Calu3 (cell line): ENCODE data around the gene NECTIN4. TPM values are rescaled to one million over a fixed set of nuclear protein-coding genes. Genes with fewer than 3 reads are reported as not detected.
"Not testable (repeated sequence)": the region's sequence is repeated elsewhere in the genome, so short reads cannot be mapped to it uniquely, and the experiment has no call there.

Experiments
- BruUV-seq: library from RNA; stranded (reverse); fragments of 400-500 nt; replicated peaks from 2 replicates; lab custom pipeline; 2021; lab: Mats Ljungman, UMichigan
- CTCF ChIA-PET: fragments of 300-600 bp; sonication (Branson Sonifier 250); formaldehyde crosslinking; loops from one replicate; lab custom pipeline; 2022; ENCODE audit warnings: antibody characterized with exemption; lab: Charles Lee
- DNase-seq: peaks from one replicate; pipeline ENCODE4 v3.0.0; 2022
- H3K27ac Mint-ChIP-seq: one replicate; pipeline ENCODE4 v1.8.0; 2022; ENCODE audit warnings: mixed read lengths; ENCODE audit not compliant: unreplicated experiment
- H3K27me3 Mint-ChIP-seq: one replicate; pipeline ENCODE4 v1.8.0; 2022; ENCODE audit warnings: mixed read lengths; ENCODE audit not compliant: unreplicated experiment
- H3K36me3 Mint-ChIP-seq: one replicate; pipeline ENCODE4 v1.8.0; 2022; ENCODE audit warnings: mild to moderate bottlenecking, moderate library complexity, mixed read lengths; ENCODE audit not compliant: insufficient read depth, unreplicated experiment
- H3K4me1 Mint-ChIP-seq: one replicate; pipeline ENCODE4 v1.8.0; 2022; ENCODE audit warnings: mild to moderate bottlenecking, low read depth, mixed read lengths; ENCODE audit not compliant: unreplicated experiment
- H3K4me3 Mint-ChIP-seq: one replicate; pipeline ENCODE4 v1.8.0; 2022; ENCODE audit warnings: mild to moderate bottlenecking, low read depth, moderate library complexity, mixed read lengths; ENCODE audit not compliant: unreplicated experiment
- H3K9me3 Mint-ChIP-seq: one replicate; pipeline ENCODE4 v1.8.0; 2022; ENCODE audit warnings: low read depth, mixed read lengths; ENCODE audit not compliant: unreplicated experiment
- intact Hi-C: fragments of 100-400 bp; cut with micrococcal nuclease; formaldehyde crosslinking; loops from one replicate; pipeline ENCODE4 v1.10.0; 2022; ENCODE audit not compliant: unreplicated experiment
- total RNA-seq: library from RNA; stranded (reverse); gene quantifications from 2 replicates; pipeline ENCODE4 v1.2.3, GENCODE V29; 2022
- TF ChIP-seq, protein P1 (sequence below): fragments of 200-600 bp; IDR thresholded peaks from one replicate; pipeline ENCODE4 v1.8.0; 2022; ENCODE audit warnings: antibody characterized with exemption; ENCODE audit not compliant: unreplicated experiment

The NECTIN4 gene
- total RNA-seq, 1 experiment from 2014 or later, result 24.9 TPM

DNA sequence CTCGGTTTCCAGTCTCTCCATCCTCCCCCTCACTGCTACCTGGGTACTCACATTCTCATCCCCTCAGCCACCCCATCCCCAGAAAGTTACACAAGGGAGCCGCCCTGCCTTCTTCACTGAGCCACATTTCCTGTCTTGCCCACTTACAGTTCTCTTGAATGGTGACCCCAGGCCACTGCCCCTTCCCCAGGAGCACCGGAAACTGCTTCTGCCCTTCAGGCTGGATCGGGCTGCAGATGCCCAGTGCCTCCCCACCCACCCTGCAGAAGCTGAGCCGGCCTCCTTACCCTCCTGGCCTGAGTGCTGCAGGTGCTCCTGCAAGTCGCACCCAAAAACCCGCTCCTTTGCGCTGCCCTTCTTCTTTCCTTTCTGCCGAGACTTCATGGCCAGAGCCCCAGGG lies 20.1 kb downstream of the NECTIN4 start:
- Mint-ChIP-seq H3K27me3 (no peaks in the 10 kb centered on the region), H3K9me3 (no peaks in the 10 kb centered on the region), H3K4me1 (peaks cover 3% of the 10 kb centered on the region), H3K4me3 (no peak overlapping the region), H3K27ac (no peak overlapping the region), H3K36me3 (peaks cover 18% of the 10 kb centered on the region)
- no TSS peak for BruUV-seq
- no peak for DNase-seq
- CTCF ChIA-PET, result interaction anchor here (0.6 to 1.4 kb wide), 2 partner anchors 28 to 957 kb away, joined by 4 to 9 read pairs; partner anchors contain the start of gene KLHDC9
- TF ChIP-seq, protein P1, sequence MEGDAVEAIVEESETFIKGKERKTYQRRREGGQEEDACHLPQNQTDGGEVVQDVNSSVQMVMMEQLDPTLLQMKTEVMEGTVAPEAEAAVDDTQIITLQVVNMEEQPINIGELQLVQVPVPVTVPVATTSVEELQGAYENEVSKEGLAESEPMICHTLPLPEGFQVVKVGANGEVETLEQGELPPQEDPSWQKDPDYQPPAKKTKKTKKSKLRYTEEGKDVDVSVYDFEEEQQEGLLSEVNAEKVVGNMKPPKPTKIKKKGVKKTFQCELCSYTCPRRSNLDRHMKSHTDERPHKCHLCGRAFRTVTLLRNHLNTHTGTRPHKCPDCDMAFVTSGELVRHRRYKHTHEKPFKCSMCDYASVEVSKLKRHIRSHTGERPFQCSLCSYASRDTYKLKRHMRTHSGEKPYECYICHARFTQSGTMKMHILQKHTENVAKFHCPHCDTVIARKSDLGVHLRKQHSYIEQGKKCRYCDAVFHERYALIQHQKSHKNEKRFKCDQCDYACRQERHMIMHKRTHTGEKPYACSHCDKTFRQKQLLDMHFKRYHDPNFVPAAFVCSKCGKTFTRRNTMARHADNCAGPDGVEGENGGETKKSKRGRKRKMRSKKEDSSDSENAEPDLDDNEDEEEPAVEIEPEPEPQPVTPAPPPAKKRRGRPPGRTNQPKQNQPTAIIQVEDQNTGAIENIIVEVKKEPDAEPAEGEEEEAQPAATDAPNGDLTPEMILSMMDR, result no peak
- intact Hi-C loops, result no loop called here

DNA sequence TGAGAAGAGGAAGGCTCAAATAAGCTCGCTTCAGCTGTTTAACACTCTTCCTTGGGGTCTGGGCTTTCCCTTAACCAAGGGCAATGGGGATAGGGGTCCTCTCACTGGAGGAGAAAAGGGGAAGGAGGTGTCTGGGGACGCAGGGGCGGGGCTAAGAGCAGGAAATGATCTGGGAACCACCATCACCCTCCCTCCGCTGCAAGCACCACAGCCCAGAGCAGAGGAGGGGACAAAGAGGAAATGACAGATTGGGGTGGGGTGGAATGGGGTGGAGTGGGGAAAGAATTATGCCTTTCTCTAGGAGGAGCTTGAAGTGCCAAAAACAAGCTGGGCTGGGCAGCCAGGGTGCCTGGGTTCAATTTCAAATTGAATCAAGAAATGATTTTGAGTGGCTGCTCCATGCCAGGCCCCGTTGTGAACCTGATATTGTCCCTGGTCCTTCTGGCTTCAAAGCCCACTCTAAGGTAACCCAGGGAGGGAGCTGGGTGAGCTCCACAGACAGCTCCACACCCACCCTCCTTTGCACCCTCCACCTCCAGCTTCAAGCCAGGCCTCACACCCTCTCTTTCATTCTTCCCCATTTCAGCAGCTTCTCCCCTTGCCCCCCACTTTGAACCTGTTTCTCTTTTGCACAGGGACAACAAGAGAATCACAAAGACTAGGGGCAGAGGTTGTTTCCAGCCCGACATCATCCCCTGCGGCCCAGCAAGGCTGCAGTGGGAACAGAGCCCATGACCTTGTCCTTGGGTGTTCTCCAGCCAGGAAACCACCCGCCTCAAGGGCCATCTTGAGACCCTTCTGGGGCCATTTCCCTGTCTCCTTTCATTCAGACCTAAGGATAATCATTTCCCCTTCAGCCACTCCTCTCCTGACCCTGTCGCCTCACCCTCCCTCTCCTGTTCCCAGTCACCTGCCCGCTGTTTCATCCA lies 20.8 kb downstream of the NECTIN4 start:
- H3K4me3 Mint-ChIP-seq, result no peak overlapping the region

DNA sequence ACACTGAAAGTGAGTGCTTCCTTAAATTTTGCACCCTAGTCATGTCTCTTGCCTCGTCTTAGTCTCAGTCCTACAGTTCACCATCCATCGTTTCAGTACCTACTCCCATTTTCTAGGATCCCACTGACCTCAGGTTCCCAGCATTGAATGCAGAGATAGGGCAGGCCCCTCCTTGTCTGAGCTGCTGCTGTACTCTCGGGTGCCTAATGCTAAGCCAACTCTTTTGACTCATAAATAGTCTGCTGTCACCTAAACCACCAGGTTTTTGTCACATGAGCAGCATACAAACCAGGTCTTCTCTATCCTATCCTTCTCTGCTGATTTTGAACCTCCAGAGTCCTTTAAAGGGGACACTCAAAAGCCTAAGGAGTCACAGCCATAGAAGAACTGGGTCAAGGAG lies 22.7 kb downstream of the NECTIN4 start:
- intact Hi-C loops, result no loop called here
- H3K27me3 Mint-ChIP-seq, result peaks cover 9% of the 10 kb centered on the region
- DNase-seq, result no peak
- no peak overlapping the region for H3K27ac Mint-ChIP-seq
- no peaks in the 10 kb centered on the region for H3K9me3 Mint-ChIP-seq
- H3K4me3 Mint-ChIP-seq, result no peak overlapping the region
- TF ChIP-seq, protein P1, result no peak
- CTCF ChIA-PET, result no interaction called here
- peaks cover 10% of the 10 kb centered on the region for H3K4me1 Mint-ChIP-seq
- no TSS peak for BruUV-seq
- H3K36me3 Mint-ChIP-seq, result no peaks in the 10 kb centered on the region

More for the DNA sequence above, 20.8 kb downstream of the NECTIN4 start:
- no TSS peak for BruUV-seq
- H3K4me1 Mint-ChIP-seq, result peaks cover 10% of the 10 kb centered on the region
- H3K27me3 Mint-ChIP-seq, result peaks cover 7% of the 10 kb centered on the region
- TF ChIP-seq, protein P1, result no peak
- H3K9me3 Mint-ChIP-seq, result no peaks in the 10 kb centered on the region
- intact Hi-C loops, result no loop called here
- H3K36me3 Mint-ChIP-seq, result peaks cover 13% of the 10 kb centered on the region
- no peak for DNase-seq
- no peak overlapping the region for H3K27ac Mint-ChIP-seq
- CTCF ChIA-PET, result interaction anchor here (0.6 to 1.4 kb wide), 2 partner anchors 29 to 956 kb away, joined by 4 to 9 read pairs; partner anchors contain the start of gene KLHDC9

DNA sequence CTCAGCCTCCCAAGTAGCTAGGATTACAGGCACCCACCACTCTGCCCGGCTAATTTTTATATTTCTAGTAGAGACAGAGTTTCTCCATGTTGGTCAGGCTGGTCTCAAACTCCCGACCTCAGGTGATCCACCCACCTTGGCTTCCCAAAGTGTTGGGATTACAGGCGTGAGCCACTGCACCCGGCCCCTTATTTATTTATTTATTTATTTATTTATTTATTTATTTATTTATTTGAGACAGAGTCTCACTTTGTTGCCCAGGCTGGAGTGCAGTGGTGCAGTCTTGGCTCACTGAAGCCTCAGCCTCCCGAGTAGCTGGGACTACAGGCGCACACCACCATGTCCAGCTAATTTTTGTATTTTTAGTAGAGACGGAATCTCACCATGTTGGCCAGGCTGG lies 23.7 kb downstream of the NECTIN4 start:
- H3K27ac Mint-ChIP-seq, H3K4me3 Mint-ChIP-seq, H3K27me3 Mint-ChIP-seq, H3K9me3 Mint-ChIP-seq, DNase-seq, intact Hi-C loops, H3K36me3 Mint-ChIP-seq, H3K4me1 Mint-ChIP-seq, BruUV-seq: not testable (repeated sequence)
- CTCF ChIA-PET, result interaction anchor here (0.6 kb wide), 1 partner anchor 325 kb away, joined by 4 read pairs; no protein-coding TSS in a partner anchor

DNA sequence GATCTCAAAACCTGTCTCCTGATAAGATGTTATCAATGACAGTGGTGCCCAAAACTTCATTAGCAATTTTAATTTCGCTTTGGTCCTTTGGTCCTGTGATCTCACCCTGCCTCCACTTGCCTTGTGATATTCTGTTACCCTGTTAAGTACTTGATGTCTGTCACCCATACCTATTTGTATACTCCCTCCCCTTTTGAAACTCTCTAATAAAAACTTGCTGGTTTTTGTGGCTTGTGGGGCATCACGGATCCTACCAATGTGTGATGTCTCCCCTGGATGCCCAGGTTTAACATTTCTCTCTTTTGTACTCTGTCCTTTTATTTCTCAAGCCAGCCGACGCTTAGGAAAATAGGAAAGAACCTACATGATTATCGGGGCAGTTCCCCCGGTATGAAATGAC lies 25.4 kb downstream of the NECTIN4 start:
- H3K27me3 Mint-ChIP-seq, BruUV-seq, H3K27ac Mint-ChIP-seq, CTCF ChIA-PET, H3K36me3 Mint-ChIP-seq, DNase-seq, H3K4me3 Mint-ChIP-seq, H3K4me1 Mint-ChIP-seq, H3K9me3 Mint-ChIP-seq: not testable (repeated sequence)
- intact Hi-C loops, result loop anchor here (5.0 kb wide), 1 partner anchor 33 kb away; the partner anchor contains the start of gene KLHDC9
